Skin of body (tissue), 2 donors: ENCODE data around the gene BRSK1. TPM values are rescaled to one million over a fixed set of nuclear protein-coding genes. Genes with fewer than 3 reads are reported as not detected.

Experiments used
- DNase-seq: peaks from one replicate; lab custom pipeline; 2025; lab: John Stamatoyannopoulos, UW
- total RNA-seq: library from RNA; depleted of rRNA; stranded (reverse); fragments of >200 nt; gene quantifications from one replicate; pipeline ENCODE4 v1.2.3, GENCODE V29; 2014

BRSK1 gene
- total RNA-seq, 1 donor from 2014 or later = 3.6 TPM

DNA sequence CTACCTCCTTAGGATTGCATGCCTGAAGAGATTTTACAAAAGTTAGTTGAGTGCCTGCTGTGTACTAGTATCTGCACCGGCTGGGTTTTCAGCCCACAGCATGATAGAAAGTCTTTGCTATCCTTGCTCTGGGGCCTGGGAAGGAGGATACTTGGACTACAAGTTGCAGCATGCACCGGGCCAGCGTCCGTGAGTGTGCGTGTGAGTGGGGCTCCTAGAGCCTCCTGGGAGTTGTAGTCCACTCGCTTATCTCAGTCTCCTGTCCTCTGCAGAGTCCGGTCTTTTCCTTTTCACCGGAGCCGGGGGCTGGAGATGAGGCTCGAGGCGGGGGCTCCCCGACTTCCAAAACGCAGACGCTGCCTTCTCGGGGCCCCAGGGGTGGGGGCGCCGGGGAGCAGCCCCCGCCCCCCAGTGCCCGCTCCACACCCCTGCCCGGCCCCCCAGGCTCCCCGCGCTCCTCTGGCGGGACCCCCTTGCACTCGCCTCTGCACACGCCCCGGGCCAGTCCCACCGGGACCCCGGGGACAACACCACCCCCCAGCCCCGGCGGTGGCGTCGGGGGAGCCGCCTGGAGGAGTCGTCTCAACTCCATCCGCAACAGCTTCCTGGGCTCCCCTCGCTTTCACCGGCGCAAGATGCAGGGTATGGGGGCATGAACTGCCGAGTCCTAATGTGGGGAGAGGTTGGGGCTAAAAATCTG lies 20.6 kb downstream of the BRSK1 start:
- DNase-seq = no peak

DNA sequence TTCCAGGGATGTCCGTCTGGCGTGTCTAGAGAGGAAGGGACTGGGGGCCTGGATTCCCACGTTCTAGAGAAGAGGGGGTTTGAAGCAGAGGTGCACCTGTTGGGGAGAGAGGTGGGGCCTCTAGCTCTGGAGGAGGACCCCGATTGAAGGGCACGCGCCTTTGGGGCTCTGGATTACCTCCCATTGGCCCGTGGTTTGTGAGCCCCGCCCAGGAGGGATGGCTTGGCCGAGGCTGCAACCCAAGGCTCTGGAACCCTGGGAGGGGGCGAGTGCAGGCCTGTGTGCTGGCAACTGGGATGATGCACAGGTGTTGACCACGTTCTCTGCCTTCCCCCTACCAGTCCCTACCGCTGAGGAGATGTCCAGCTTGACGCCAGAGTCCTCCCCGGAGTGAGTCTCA lies 21.2 kb downstream of the BRSK1 start:
- no peak for DNase-seq

DNA sequence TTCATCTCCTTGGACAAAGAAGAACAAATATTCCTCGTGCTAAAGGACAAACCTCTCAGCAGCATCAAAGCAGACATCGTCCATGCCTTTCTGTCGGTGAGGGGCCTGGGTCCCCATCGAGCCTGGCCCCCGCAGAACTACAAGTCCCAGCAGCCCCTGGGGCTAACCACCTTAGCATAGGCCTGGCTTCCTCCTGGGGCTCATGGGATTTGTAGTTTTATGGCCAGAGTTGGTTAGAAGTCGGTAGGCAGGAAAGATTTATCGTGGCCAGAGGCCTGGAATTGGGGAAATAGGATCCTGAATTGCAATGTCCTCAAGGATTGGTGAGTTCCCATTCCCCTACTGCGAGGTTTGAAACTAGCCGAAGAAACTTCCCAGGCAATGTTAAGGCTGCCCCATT lies 21.7 kb downstream of the BRSK1 start:
- no peak for DNase-seq

DNA sequence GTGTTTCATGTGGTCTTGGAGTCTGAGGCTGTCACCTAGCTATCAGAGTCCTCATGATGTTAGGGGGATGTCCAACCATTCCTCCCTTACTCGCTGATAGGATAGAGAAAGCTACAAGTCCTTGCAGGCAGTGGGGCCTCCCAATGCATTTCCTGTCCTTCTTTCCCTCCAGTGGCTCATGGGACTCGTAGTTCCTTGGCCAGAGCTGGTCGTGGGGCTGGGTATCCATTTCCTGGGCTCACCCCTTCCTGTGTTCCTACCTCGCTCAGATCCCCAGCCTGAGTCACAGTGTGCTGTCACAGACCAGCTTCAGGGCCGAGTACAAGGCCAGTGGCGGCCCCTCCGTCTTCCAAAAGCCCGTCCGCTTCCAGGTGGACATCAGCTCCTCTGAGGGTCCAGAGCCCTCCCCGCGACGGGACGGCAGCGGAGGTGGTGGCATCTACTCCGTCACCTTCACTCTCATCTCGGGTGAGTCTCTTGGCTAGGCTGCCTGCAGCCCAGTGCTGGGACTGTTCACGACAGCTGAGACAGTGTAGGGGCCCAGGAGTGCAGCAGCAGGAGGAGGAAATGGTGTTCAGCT lies 22.3 kb downstream of the BRSK1 start:
- no peak for DNase-seq

DNA sequence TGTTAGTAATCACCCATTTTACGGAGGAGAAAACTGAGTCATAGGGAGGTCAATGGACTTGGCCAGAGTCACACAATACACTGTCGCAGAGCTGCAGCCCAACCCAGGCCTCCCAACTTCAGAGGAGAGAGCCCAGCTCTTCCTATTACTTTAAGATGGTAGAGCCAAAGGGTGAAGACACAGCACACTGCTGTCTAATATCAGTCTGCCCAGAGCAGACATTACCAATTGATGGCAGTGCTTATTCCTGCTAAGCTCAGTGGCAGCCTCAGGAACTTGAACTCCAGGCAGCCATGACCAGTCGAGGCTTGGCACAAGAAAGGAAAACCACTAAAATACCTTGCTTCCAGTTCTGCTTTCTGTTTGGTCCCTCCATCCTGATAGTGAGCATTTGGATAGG lies 22.9 kb downstream of the BRSK1 start:
- DNase-seq = no peak

DNA sequence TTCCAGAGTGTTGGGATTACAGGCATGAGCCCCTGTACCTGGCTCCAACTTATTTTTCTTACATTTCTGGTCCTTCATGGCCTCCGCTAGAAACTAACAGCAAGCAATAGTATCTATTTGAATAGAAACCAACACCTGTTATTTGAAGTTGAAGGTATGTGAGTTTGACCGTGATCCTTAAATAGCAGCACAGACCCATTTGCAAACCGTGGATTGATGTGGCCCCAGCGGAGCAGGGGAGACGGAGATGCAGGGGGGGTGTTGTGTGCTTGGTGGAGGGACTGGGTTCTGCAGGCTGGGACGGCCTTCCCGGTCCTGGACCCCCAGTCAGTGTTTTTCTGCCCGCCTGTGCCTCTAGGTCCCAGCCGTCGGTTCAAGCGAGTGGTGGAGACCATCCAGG lies 24.5 kb downstream of the BRSK1 start:
- DNase-seq = no peak

DNA sequence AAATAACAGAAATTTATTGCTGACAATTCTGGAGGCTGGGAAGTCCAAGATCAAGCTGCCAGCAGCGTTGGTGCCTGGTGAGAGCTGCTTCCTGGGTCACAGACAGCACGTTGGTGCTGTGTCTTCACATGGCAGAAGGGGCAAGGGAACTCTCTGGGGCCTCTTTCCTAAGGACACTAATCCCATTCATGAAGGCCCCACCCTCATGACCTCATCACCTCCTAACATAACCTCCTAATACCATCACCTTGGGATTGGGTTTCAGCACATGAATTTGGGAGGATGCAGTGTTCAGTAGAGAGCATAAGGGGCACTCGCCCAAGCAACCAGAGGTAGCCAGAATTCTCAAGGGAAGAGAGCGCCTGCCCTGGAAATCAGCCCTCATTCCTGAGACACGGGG lies 25.7 kb downstream of the BRSK1 start:
- DNase-seq = no peak

DNA sequence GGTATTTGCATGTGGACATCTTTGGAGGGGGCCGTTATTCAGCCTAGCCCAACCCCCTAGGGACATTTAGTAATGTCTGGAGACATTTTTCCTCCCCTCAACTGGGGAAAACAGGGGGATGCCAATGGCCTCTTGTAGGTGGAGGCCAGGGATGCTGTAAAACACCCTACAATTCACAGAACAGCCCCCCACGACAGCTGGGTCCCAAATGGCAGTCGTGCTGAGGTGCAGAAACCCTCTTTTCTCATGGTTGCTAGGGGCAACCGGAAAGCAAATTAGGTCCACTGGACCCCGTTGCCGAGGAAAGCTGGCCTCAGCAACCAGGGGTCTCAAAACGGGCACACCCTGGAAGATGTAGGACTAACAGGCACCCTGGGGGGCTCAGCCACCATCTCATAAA lies 26.7 kb downstream of the BRSK1 start:
- no peak for DNase-seq

DNA sequence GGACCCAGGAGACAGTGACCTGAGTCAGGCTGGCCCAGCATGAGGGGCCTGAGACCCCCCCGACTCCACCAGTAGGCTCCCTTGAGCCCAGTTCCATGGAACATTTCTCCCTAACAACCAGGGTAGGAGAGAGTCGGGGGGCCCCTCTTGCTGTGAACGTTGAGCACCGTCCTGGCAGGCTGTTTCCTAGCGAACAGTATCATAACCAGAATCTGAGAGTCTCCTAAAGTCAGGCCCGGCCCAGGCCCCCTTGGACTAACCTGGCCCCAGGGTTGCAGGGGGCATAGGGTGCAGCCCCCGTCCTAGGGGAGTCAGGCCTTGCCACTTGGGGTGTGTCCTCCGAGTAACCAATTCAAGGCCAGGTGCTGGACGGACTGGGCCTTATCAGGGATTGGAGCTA lies 27.6 kb downstream of the BRSK1 start:
- DNase-seq = no peak

DNA sequence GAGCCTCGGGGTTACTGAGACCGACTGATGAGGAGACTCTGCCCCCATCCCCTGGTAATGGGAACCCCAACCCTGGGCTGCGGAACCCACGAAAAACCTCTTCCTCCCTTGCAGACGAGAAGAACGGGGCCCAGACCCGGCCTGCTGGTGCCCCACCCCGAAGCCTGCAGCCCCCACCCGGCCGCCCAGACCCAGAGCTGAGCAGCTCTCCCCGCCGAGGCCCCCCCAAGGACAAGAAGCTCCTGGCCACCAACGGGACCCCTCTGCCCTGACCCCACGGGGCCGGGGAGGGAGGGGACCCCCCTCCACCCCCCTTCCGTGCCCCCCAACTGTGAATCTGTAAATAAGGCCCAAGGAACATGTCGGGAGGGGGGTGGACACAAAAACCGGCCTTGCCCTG lies 28.0 kb downstream of the BRSK1 start:
- no peak for DNase-seq

DNA sequence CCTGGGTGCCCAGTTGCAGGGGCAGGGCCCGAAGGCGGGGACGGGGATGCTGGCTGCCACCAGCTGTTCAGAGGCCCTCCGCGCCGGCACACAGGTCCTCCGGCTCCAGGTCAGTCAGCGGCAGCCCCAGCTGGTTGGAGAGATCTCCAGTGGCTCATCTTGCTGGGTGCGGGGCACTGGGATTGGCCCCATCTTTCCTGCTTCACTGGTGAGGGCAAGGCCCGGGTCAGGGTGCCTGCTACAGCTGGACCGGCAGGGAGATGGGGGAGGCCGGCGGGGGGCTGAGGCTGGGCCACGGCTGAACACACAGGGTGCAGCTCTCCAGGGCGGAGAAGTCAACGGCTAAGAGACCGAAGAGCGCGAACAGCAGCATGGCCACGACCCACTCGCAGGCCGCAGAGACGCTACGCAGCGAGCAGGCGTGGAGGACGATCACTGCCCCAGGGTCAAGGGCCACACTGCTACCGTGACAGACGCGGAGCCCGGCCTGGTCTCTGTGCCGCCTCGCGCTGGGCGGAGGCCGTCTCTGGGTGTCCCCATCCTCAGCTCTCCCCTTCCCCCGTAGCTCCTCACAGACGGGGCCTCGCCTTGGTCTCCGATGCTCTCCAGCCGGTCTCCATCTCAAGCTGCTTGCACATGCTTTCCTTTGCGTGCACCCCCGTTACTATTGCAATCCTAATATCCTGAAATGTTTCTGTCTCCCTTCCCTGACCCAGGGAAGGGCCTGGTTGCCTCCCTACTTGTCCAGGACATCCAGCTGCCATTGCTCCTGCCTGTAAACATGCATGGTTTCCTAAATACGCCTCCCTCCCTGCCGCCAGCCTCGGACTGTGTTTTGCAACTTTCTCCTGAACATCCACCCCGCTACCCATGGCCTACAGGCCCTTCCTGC lies 29.1 kb downstream of the BRSK1 start:
- no peak for DNase-seq

DNA sequence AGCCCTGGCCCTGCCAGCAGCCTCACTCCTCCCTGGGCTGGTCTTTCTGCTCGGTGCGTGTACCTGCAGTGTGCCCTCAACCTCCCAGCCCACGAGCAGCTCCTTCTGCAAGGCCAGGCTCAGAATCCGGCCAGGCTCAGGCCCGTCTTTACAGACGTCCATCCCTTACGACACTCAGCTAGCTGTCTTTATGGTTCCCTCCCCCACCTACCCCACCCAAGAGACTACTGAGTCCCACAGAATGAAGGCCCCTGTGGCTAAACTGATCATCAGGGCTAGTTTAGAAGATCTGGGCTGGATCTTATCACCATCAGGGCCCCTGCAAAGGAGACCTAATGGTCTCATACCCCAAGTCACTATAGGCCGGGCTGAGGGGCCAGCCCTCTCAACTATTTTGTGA lies 30.6 kb downstream of the BRSK1 start:
- DNase-seq = no peak

DNA sequence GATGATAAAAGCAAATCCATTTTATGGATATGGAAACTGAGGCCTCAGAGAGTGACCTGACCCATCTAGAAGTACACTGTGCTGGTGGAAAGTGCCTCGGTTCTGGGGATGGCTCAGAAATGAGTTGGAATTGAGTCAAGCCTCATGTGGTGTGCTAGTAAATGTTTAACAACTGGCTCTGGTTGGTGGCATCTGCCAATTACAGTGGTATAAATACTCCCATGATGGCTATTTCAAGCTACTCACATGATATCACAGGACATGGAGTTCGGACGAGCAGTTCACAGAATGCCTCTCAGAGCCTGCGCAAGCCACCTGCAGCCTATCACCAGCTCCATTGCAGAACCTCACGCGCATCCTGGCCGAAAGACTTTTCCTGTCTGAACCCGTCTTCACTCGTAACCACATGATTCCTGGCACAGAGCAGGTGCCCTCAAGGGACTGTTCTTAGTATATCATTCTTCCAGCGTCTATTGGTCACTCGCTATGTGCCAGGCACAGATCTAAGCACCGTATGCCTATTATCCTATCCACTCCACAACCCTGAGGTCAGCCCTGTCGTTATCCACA lies 32.2 kb downstream of the BRSK1 start:
- no peak for DNase-seq

DNA sequence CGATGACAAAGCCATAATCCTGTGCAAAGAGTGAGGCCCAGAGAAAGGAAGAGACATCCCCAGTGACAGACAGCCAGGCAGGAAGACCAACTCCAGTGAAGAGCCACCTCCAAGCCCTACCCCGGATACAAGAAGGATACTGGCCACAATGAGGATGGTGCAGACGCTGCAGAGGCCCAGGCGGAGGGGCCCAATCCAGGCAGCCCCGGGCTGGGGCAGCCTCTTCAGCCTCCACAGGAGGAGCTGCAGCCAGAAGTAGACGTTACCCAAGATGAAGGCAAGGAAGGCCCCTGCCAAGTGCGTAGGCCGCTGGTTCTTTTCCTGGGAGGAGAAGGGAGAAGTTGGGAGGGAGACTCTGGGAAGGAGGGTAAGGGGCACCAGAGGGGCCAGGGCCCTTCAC lies 32.8 kb downstream of the BRSK1 start:
- no peak for DNase-seq

DNA sequence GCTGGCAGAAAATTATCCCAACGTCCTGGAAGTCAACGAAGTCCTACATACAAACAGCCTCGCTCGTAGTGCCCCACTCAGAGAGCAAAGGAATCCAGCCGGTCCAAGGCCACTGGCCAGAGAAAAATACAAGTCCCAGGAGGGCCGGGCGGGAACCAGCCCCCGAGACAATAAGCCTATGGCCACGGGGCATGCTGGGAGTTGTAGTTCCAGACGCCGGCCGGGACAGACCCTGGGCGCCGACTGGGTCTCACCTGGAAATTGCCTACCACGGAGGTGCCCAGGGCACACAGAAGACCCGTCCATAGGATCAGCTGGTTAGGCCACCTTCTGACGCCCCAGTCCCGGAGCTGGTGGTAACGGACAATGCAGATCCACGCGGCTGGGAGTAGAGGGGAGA lies 36.0 kb downstream of the BRSK1 start:
- no peak for DNase-seq

DNA sequence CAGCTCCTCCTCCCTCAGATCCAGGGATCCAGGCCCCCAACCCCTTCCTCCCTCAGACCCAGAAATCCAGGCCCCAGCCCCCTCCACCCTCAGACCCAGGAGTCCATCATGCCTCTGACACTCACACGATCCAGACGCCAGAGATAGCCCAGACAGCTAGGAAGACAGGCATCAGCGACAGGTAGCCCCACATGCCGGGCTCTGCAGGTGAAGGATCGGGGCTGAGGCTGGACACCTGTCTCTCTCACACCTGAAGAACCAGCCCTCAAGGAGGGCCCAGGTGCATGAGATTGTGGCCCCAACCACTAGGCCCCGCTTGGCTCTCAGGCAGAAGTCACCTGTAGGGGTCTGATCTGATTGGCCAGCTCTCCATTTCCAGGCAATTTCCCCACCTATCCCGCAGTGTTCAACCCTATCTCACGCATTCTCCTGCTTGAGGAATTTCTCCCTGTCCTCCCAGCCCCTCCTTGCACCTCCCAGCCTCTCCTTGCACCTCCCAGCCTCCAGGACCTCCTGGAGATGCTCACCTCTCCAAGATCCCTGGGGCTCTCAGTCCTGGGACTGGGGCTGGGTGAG lies 37.1 kb downstream of the BRSK1 start:
- DNase-seq = no peak

DNA sequence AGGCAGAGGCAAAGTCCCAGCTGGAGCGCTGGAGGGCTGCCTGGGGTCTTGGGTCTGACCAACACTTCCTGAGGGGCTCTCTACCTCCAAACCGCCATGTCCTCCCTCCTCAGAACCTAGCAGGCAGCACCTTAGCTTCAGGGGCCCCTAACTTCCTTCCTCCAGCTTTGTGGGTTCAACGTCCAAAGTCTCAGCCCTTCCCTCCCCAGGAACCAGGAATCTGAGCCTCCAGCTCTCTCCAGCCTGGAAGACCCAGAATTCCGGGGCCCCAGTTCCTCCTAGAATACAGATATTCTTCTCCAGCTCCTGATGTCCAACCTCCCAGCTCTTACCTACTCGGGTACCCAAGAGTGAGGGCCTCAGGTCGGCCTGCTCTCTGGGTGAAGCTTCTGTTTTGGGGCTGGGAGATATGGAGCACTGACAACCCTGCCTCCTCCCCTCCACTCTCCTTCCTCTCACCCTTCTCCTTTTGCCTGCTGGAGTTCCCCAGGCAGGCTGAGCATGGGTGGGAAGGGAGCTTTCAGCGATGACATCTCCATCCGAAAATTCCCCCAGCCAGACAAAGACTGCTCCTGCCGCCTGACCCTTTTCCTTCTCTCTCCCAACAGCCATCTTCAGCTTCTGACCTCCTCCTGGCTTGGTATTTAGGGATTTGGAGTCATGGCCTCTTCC lies 37.8 kb downstream of the BRSK1 start:
- DNase-seq = no peak

DNA sequence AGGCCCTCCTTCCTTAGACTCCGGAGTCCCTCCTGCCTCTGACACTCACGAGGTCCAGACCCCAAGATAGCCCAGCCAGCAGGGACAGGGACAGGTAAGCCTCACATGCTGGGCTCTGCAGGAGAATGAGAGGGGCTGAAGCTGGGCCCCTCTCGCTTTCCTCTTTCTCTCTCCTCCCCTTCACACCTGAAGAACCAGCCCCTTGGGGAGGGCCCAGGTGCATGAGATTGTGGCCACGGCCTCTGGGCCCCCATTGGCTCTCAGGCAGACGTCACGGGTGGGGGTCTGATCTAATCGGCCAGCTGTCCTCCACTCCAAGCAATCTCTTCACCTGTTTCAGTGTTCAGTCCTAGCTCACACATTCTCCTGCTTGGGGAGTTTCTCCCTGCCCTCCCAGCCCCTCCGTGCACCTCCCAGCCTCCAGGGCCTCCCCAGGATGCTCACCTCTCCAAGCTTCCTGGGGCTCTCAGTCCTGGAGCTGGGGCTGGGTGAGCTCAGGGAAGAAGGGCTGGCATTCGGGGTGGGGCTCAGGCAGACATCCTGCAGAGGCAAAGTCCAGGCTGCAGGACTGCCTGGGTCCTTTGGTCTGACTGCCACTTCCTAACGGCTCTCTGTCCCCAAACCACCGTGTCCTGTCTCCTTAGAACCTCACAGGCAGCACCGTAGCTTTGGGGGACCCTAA lies 38.5 kb downstream of the BRSK1 start:
- no peak for DNase-seq

DNA sequence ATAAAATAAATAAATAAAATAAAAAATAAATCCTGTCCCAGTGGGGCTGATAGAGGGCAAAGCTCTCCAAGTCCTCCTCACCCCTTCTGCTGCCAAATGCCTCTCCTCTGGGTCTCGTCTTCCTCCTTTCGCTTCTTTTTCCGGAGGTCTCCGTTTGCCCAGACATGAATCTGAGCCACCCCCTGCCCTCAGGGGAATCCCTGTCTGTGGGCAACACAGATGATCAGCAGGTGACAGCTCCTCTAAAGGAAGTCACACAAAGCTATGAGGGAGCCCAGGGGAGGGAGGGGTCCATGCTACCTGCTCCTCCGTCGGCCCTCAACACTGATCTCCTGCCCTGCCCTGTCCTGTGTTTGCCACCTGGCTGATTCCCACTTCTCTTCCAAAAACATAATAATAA lies 40.9 kb downstream of the BRSK1 start:
- no peak for DNase-seq

DNA sequence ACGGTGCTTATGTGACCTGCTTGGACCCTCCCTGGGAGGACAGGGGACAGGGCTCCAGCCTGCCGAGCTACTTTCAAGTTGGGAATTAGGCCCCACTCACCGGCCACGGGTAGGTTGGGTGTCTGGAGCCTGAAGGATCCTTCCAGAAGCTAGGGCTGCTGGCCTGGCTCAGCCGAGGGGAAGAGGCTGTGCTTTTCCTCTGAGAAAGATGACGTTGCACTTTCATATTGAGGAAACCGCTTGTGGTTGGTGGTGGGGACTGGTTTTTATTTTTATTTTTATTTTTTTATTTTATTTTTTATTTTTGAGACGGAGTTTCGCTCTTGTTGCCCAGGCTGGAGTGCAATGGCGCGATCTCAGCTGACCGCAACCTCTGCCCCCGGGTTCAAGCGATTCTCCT lies 41.4 kb downstream of the BRSK1 start, which contains the start of gene TMEM150B:
TSS of gene TMEM150B (minus strand) at position 170 of the 400 bp plus-strand sequence. CDS start 4,305 bp downstream, outside the sequence.
- DNase-seq = no peak
